ENCODE results near the gene TAS2R1. TPM values are rescaled to one million over a fixed set of nuclear protein-coding genes. Genes with fewer than 3 reads are reported as not detected.
A peak's percentile ranks its signal among the peaks of the same experiment; 100 is the strongest.

The TAS2R1 gene
- polyA plus RNA-seq, 1 of the 3 experiments (the other 2 are of a cell fraction), result not detected

DNA sequence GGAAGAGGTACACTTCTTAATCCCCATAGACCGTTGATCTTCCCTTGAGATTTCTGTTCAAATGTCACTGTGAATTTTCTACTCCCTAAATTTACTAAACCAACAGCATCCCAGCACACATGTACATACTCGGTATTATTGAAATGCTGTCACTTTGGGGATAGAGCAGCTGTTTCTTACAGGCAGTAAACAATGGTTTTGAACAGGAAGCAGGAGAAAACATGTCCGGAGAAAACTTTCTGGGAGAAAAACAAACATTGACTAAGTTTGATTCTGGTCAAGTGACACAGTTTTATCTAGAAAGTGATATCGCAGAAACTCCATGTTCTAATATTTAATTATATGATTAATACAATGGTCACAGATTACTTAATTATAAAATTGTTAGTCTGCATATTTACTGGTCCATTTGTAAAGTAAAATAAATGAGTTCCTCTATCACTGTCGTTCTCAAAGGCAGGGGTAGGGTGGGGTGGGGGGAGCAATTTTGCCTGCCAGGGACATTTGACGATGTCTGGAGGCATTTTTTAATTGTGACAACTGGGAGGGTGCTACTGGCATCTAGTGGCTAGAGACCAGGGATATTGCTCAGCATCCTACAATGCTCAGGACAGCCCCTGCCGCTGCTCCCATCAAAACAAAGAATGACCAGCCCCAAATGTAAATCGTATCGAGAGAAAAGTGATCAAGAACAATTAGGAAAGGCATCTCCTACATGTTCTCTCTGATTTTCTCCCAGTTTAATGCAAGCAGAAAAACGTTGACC is 12.2 kb downstream of the TAS2R1 start:
- Histone ChIP-seq H3K9me3 (no peaks in the 10 kb centered on the region), H3K9ac (no peak overlapping the region), H3K9me2 (no peaks in the 10 kb centered on the region), H3F3A (replicated peaks; ENCODE audit: insufficient read depth) (no peaks in the 10 kb centered on the region), H3K36me3 (replicated peaks in 1 of 2; ENCODE audit: control insufficient read depth in 1 of 2, insufficient read depth in 2 of 2, low read length in 1 of 2) (no peaks in the 10 kb centered on the region), H3K27me3 (ENCODE audit: insufficient read depth) (no peaks in the 10 kb centered on the region), H2AFZ (ENCODE audit: low read depth) (0 out of 2 replicates have a peak overlapping the region, but pooled peaks have one; percentile 11), H4K20me1 (ENCODE audit: insufficient read depth) (no peaks in the 10 kb centered on the region), H3K4me3 (ENCODE audit: low read depth in 2 of 2, low read length in 1 of 2) (no peak overlapping the region), H3K4me2 (no peak overlapping the region), H3K79me2 (ENCODE audit: insufficient read depth) (no peaks in the 10 kb centered on the region), H3K27ac (ENCODE audit: low read depth in 2 of 2, low read length in 1 of 2) (no peak overlapping the region), H3K4me1 (ENCODE audit: control insufficient read depth in 1 of 2, insufficient read depth in 2 of 2, low read depth in 1 of 2, low read length in 1 of 2) (peaks cover 0 to 10% of the 10 kb centered on the region in 2 experiments; a peak in 2 of 4 replicates)
- CTCF ChIA-PET, result interaction anchor here (1.0 to 1.3 kb wide), 2 partner anchors 9 to 321 kb away, joined by 3 to 4 read pairs; no protein-coding TSS in a partner anchor
- WGBS (ENCODE audit: low lambda C conversion rate), result 45% methylated on average over 10 of the region's 10 CpGs
- DNase-seq, result no peak
- TF ChIP-seq YY1 (IDR thresholded peaks at IDR 0.05; ENCODE audit: low read depth) (no peak), RAD21 (IDR thresholded peaks at IDR 0.05; ENCODE audit: low read length) (peak; percentile 32; the same call in 1 of the 2 replicates), TEAD4 (IDR thresholded peaks at IDR 0.05; ENCODE audit: borderline replicate concordance, insufficient read depth) (no peak)
- TF ChIP-seq, protein P1, sequence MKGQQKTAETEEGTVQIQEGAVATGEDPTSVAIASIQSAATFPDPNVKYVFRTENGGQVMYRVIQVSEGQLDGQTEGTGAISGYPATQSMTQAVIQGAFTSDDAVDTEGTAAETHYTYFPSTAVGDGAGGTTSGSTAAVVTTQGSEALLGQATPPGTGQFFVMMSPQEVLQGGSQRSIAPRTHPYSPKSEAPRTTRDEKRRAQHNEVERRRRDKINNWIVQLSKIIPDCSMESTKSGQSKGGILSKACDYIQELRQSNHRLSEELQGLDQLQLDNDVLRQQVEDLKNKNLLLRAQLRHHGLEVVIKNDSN (IDR thresholded peaks at IDR 0.05; ENCODE audit: borderline replicate concordance, low read depth), result no peak
- TF ChIP-seq, protein P2, sequence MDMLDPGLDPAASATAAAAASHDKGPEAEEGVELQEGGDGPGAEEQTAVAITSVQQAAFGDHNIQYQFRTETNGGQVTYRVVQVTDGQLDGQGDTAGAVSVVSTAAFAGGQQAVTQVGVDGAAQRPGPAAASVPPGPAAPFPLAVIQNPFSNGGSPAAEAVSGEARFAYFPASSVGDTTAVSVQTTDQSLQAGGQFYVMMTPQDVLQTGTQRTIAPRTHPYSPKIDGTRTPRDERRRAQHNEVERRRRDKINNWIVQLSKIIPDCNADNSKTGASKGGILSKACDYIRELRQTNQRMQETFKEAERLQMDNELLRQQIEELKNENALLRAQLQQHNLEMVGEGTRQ (IDR thresholded peaks at IDR 0.05; ENCODE audit: borderline replicate concordance, low read depth, low read length), result no peak
- POLR2A ChIA-PET, result no interaction called here

DNA sequence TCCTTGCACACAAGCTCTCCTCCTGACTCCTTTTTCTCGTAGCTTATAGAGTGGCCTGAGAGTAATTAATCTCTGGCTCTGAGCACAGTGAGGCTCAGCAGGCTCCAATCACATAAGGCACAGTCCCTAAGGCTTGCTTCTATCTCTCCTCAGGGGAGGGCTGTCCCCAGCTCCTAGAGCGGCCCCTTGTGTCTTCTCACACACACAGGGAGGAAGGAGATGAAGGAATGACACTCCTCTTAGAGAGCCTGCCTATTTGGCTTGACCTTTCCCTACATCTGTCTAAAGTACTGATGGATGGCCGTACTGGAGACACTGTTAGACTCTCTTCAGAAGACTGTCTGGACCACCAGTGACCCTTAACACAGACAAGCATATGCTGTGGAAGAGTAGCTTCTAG is 12.9 kb downstream of the TAS2R1 start:
- Histone ChIP-seq H3K36me3 (replicated peaks in 1 of 2; ENCODE audit: control insufficient read depth in 1 of 2, insufficient read depth in 2 of 2, low read length in 1 of 2) (no peaks in the 10 kb centered on the region), H3K4me3 (ENCODE audit: low read depth in 2 of 2, low read length in 1 of 2) (no peak overlapping the region), H3F3A (replicated peaks; ENCODE audit: insufficient read depth) (no peaks in the 10 kb centered on the region), H4K20me1 (ENCODE audit: insufficient read depth) (no peaks in the 10 kb centered on the region), H3K4me1 (ENCODE audit: control insufficient read depth in 1 of 2, insufficient read depth in 2 of 2, low read depth in 1 of 2, low read length in 1 of 2) (peaks cover 0 to 10% of the 10 kb centered on the region in 2 experiments; a peak in 2 of 4 replicates), H3K27ac (ENCODE audit: low read depth in 2 of 2, low read length in 1 of 2) (no peak overlapping the region), H3K9ac (no peak overlapping the region), H3K9me3 (no peaks in the 10 kb centered on the region), H3K79me2 (ENCODE audit: insufficient read depth) (no peaks in the 10 kb centered on the region), H3K4me2 (no peak overlapping the region), H2AFZ (ENCODE audit: low read depth) (no peak overlapping the region), H3K9me2 (no peaks in the 10 kb centered on the region), H3K27me3 (ENCODE audit: insufficient read depth) (no peaks in the 10 kb centered on the region)
- no peak for TF ChIP-seq YY1 (IDR thresholded peaks at IDR 0.05; ENCODE audit: low read depth)
- TF ChIP-seq MEF2A (IDR thresholded peaks at IDR 0.05; ENCODE audit: borderline replicate concordance, low read depth), result no peak
- TF ChIP-seq RXRA (IDR thresholded peaks at IDR 0.05; ENCODE audit: borderline replicate concordance, low read depth), result no peak
- no peak for TF ChIP-seq RFX5 (IDR thresholded peaks at IDR 0.05; ENCODE audit: low read length)
- TF ChIP-seq, protein P1 (IDR thresholded peaks at IDR 0.05; ENCODE audit: borderline replicate concordance, low read depth), result no peak
- no peak for TF ChIP-seq RAD21 (IDR thresholded peaks at IDR 0.05; ENCODE audit: low read length)
- DNase-seq, result no peak
- WGBS (ENCODE audit: low lambda C conversion rate), result 39% methylated on average over 3 of the region's 3 CpGs
- POLR2A ChIA-PET, result no interaction called here
- CTCF ChIA-PET, result interaction anchor here (1.0 to 1.3 kb wide), 2 partner anchors 8 to 321 kb away, joined by 3 to 4 read pairs; no protein-coding TSS in a partner anchor

Data from SK-N-SH (cell line).